ENCODE measurements around the gene LAMC3. TPM values are rescaled to one million over a fixed set of nuclear protein-coding genes. Genes with fewer than 3 reads are reported as not detected.

The LAMC3 gene
- total RNA-seq, 2 donors from 2014 or later = 16.7 to 41.2 TPM

- Mint-ChIP-seq H3K4me1 (no peaks in the 10 kb centered on the region), H3K36me3 (ENCODE audit: low read depth) (no peaks in the 10 kb centered on the region), H3K4me3 (no peak overlapping the region), H3K27ac (no peak overlapping the region), H3K9me3 (no peaks in the 10 kb centered on the region), H3K27me3 (ENCODE audit: insufficient read depth) (no peaks in the 10 kb centered on the region)
- no peaks in the 10 kb centered on the region for H3K4me1 ChIP-seq (ENCODE audit: control insufficient read depth, insufficient read depth, low read length)
- H3K27me3 ChIP-seq (ENCODE audit: control insufficient read depth, insufficient read depth, low read length, poor library complexity, severe bottlenecking) = no peaks in the 10 kb centered on the region
- peak; percentile 44 for TF ChIP-seq CTCF (conservative IDR thresholded peaks at IDR 0.05)
- peak; percentile 60 for DNase-seq
- no peak overlapping the region for H3K4me3 ChIP-seq (ENCODE audit: low read length)
- WGBS, 2 experiments (ENCODE audit: insufficient coverage in 1 of 2, insufficient read length in 1 of 2) = 88 to 92% methylated on average over 16 to 19 of the region's 19 CpGs
- no peak overlapping the region for H3K27ac ChIP-seq (ENCODE audit: low read depth, low read length)
- H3K36me3 ChIP-seq (ENCODE audit: control insufficient read depth, insufficient read depth, low read length) = no peaks in the 10 kb centered on the region
- H3K9ac ChIP-seq (ENCODE audit: extremely low read depth, low read length, poor library complexity, severe bottlenecking) = no peak overlapping the region
- H3K9me3 ChIP-seq (ENCODE audit: control insufficient read depth, low read length) = no peaks in the 10 kb centered on the region
Observed at GRCh38 chr9:130972957-130973685, 35.9 kb upstream of the LAMC3 start.

GRCh38 chr9:130973686-130974281, 35.2 kb upstream of the LAMC3 start:
- Histone ChIP-seq H3K9me3 (ENCODE audit: control insufficient read depth, low read length) (no peaks in the 10 kb centered on the region), H3K36me3 (ENCODE audit: control insufficient read depth, insufficient read depth, low read length) (no peaks in the 10 kb centered on the region), H3K27me3 (ENCODE audit: control insufficient read depth, insufficient read depth, low read length, poor library complexity, severe bottlenecking) (no peaks in the 10 kb centered on the region), H3K4me3 (ENCODE audit: low read length) (no peak overlapping the region), H3K27ac (ENCODE audit: low read depth, low read length) (no peak overlapping the region), H3K4me1 (ENCODE audit: control insufficient read depth, insufficient read depth, low read length) (no peaks in the 10 kb centered on the region), H3K9ac (ENCODE audit: extremely low read depth, low read length, poor library complexity, severe bottlenecking) (no peak overlapping the region)
- TF ChIP-seq CTCF (conservative IDR thresholded peaks at IDR 0.05) = no peak
- H3K4me1 Mint-ChIP-seq = no peaks in the 10 kb centered on the region
- no peak for DNase-seq
- no peaks in the 10 kb centered on the region for H3K9me3 Mint-ChIP-seq
- no peak overlapping the region for H3K4me3 Mint-ChIP-seq
- H3K27ac Mint-ChIP-seq = no peak overlapping the region
- H3K36me3 Mint-ChIP-seq (ENCODE audit: low read depth) = no peaks in the 10 kb centered on the region
- no peaks in the 10 kb centered on the region for H3K27me3 Mint-ChIP-seq (ENCODE audit: insufficient read depth)
- 79 to 83% methylated on average over 15 to 21 of the region's 21 CpGs for WGBS, 2 experiments (ENCODE audit: insufficient coverage in 1 of 2, insufficient read length in 1 of 2)

- Mint-ChIP-seq H3K4me3 (no peak overlapping the region), H3K27ac (no peak overlapping the region), H3K4me1 (no peaks in the 10 kb centered on the region), H3K36me3 (ENCODE audit: low read depth) (no peaks in the 10 kb centered on the region), H3K9me3 (no peaks in the 10 kb centered on the region), H3K27me3 (ENCODE audit: insufficient read depth) (no peaks in the 10 kb centered on the region)
- no peaks in the 10 kb centered on the region for H3K9me3 ChIP-seq (ENCODE audit: control insufficient read depth, low read length)
- no peaks in the 10 kb centered on the region for H3K36me3 ChIP-seq (ENCODE audit: control insufficient read depth, insufficient read depth, low read length)
- H3K27ac ChIP-seq (ENCODE audit: low read depth, low read length) = no peak overlapping the region
- no peak overlapping the region for H3K9ac ChIP-seq (ENCODE audit: extremely low read depth, low read length, poor library complexity, severe bottlenecking)
- no peak for DNase-seq
- no peaks in the 10 kb centered on the region for H3K27me3 ChIP-seq (ENCODE audit: control insufficient read depth, insufficient read depth, low read length, poor library complexity, severe bottlenecking)
- 88 to 98% methylated on average over 5 of the region's 5 CpGs for WGBS, 2 experiments (ENCODE audit: insufficient coverage in 1 of 2, insufficient read length in 1 of 2)
- TF ChIP-seq CTCF (conservative IDR thresholded peaks at IDR 0.05) = no peak
- no peak overlapping the region for H3K4me3 ChIP-seq (ENCODE audit: low read length)
- no peaks in the 10 kb centered on the region for H3K4me1 ChIP-seq (ENCODE audit: control insufficient read depth, insufficient read depth, low read length)
Observed at GRCh38 chr9:130974697-130975096, 34.3 kb upstream of the LAMC3 start.

Data from endodermal cell (in vitro differentiated cells).